Cerebellar nuclear complex (tissue), 1 donor: ENCODE results near the gene MEF2A.

Experiments
- DNase-seq, 2 experiments: peaks; one replicate each; lab custom pipeline; 2025; lab: John Stamatoyannopoulos, UW

The MEF2A gene

GRCh38 chr15:99606646-99607045 lies 40.9 kb downstream of the MEF2A start:
- DNase-seq = no peak

GRCh38 chr15:99613481-99613880 lies 47.7 kb downstream of the MEF2A start:
- DNase-seq = no peak

- DNase-seq = no peak
Observed at GRCh38 chr15:99613887-99614647, 48.3 kb downstream of the MEF2A start.

GRCh38 chr15:99614749-99615288 lies 49.0 kb downstream of the MEF2A start:
- no peak for DNase-seq

- no peak for DNase-seq
Observed at GRCh38 chr15:99615460-99615859, 49.7 kb downstream of the MEF2A start.

GRCh38 chr15:99616129-99616528 lies 50.3 kb downstream of the MEF2A start:
- DNase-seq = no peak

GRCh38 chr15:99616773-99617342 lies 51.1 kb downstream of the MEF2A start:
- DNase-seq = no peak

GRCh38 chr15:99618941-99619411 lies 53.2 kb downstream of the MEF2A start:
- no peak for DNase-seq

GRCh38 chr15:99619712-99620111 lies 53.9 kb downstream of the MEF2A start:
- no peak for DNase-seq

- DNase-seq = no peak
Observed at GRCh38 chr15:99620178-99620577, 54.4 kb downstream of the MEF2A start.

- no peak for DNase-seq
Observed at GRCh38 chr15:99621767-99622166, 56.0 kb downstream of the MEF2A start.

- DNase-seq = no peak
Observed at GRCh38 chr15:99628374-99629001, 62.7 kb downstream of the MEF2A start.

GRCh38 chr15:99630607-99631131 lies 64.9 kb downstream of the MEF2A start:
- DNase-seq = no peak

GRCh38 chr15:99631255-99631654 lies 65.5 kb downstream of the MEF2A start:
- DNase-seq = no peak

- no peak for DNase-seq
Observed at GRCh38 chr15:99632521-99632920, 66.7 kb downstream of the MEF2A start.

GRCh38 chr15:99633655-99634054 lies 67.9 kb downstream of the MEF2A start:
- DNase-seq = no peak

- DNase-seq = no peak
Observed at GRCh38 chr15:99634576-99634975, 68.8 kb downstream of the MEF2A start.

- no peak for DNase-seq
Observed at GRCh38 chr15:99635145-99635544, 69.4 kb downstream of the MEF2A start.

GRCh38 chr15:99635794-99636193 lies 70.0 kb downstream of the MEF2A start:
- DNase-seq = no peak

- DNase-seq = no peak
Observed at GRCh38 chr15:99644913-99645542, 79.2 kb downstream of the MEF2A start.

GRCh38 chr15:99645543-99645935 lies 79.8 kb downstream of the MEF2A start:
- DNase-seq = no peak

GRCh38 chr15:99645951-99646350 lies 80.2 kb downstream of the MEF2A start:
- DNase-seq = no peak
